HFF-Myc (cell line): ENCODE data around the gene LRRC49.

Experiments used
- DNase-seq: peaks from one replicate; pipeline ENCODE4 v3.0.0-alpha.2; 2011; ENCODE audit warnings: low read depth; ENCODE audit errors: extremely low read depth
- H3K4me3 ChIP-seq: replicated peaks from 2 replicates; pipeline ENCODE4 v1.5.1; 2011; ENCODE audit warnings: low read depth, mild to moderate bottlenecking, control low read depth, low read length
- TF ChIP-seq, protein P1 (sequence below): IDR thresholded peaks from 2 replicates; pipeline ENCODE4 v1.5.1; 2012; ENCODE audit warnings: mild to moderate bottlenecking, low read depth, low read length, control low read depth; ENCODE audit errors: missing control alignments

Gene LRRC49

DNA sequence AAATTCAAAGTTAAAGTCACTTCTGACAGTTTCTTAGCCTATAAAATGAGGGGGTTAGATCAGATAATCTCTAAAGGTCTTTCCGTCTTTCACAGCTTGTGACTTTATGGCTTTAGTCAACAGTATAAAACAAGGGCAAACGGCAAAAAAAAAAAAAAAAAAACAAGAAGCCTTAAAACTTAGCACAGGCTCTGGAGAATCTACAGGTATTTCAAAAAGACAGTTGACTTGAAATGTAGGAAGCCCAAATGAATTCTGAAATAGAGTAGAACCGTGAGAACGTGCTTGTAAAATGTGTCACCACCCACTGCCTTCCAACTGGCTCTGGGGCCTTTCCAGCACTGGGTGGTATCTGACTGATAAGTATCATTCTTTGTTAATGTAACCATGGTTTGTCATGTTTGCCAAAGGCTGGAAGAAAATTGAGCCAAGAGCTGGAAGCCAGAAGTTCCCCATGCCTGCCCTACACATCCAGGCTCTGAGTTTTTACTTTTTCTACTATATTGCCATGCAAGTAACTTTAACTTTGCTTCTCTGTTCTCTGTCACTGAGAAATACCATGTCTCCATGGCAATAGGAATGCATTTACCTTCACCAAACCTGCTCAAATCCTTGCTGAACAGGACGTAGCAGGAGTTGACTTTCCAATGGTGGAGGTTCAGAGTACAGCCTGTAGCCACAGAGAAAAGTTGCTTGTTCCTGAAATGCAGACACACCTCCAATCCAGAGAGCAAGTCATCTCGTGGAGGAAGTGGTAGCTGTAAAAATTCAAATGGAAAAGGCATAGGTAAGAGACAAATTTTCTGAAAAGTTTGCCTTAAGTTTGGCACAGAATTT lies 186.8 kb downstream of the LRRC49 start:
- no peak for DNase-seq
- H3K4me3 ChIP-seq = no peak overlapping the region
- TF ChIP-seq, protein P1, sequence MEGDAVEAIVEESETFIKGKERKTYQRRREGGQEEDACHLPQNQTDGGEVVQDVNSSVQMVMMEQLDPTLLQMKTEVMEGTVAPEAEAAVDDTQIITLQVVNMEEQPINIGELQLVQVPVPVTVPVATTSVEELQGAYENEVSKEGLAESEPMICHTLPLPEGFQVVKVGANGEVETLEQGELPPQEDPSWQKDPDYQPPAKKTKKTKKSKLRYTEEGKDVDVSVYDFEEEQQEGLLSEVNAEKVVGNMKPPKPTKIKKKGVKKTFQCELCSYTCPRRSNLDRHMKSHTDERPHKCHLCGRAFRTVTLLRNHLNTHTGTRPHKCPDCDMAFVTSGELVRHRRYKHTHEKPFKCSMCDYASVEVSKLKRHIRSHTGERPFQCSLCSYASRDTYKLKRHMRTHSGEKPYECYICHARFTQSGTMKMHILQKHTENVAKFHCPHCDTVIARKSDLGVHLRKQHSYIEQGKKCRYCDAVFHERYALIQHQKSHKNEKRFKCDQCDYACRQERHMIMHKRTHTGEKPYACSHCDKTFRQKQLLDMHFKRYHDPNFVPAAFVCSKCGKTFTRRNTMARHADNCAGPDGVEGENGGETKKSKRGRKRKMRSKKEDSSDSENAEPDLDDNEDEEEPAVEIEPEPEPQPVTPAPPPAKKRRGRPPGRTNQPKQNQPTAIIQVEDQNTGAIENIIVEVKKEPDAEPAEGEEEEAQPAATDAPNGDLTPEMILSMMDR = no peak

DNA sequence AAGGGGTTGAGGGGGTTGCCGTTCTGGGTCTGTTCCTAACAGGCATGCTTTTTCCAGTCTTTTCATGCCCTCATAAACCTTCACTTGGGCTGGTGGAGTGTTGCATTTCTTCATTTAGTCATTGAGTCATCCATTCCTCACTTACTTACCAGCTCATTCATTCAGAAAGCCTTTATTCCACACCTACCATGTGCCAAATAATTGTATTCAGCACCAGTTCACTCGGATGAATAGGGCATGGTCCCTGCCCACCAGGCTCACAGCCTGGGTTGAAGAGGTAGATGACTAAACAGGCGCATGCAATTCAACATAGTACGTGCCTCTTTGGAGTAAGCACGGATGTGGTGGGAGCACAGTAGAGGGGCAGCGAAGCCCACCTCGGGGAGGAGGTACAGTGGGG lies 187.5 kb downstream of the LRRC49 start:
- H3K4me3 ChIP-seq = no peak overlapping the region
- no peak for DNase-seq

DNA sequence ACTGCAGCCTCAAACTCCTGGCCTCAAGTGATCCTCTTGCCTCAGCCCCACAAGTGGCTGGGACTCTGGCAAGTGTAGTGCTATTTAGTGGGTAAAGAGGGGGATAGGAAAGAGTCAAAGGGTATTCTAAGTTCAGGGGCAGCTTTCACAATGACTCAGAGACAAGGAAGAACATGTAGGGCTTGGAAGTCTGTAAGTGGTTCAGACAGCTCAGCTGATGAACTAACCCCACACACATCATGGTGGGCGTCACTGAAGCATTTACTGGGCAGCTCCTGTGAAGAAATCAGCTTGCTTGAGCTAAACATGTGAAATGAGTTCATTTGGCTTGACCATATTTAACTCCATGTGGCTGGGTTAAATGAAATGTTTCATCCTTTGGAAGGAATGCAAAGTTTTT lies 188.1 kb downstream of the LRRC49 start:
- DNase-seq = peak; percentile 43
- H3K4me3 ChIP-seq = no peak overlapping the region
- TF ChIP-seq, protein P1 = no peak

More for the DNA sequence above, 187.5 kb downstream of the LRRC49 start:
- TF ChIP-seq, protein P1 = no peak

DNA sequence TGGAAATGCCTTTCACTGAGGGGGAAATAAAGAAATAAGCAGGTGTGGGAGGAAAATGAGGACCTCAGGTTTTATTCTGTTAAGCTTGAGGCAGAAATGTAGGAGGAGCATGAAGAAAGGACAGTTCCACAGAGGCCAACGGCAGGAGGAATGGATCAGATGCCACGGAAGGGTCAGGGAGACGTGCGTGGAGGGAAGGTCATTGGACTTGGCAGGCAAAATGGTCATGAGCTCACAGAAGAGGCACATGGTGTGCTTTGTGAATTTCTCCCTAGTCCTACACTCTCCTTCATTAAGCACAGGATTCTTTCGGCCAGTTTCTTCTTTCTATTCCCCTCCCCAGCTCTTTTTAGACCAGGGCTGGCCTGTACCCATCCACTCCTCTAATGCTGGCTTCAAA lies 190.2 kb downstream of the LRRC49 start:
- H3K4me3 ChIP-seq = no peak overlapping the region
- TF ChIP-seq, protein P1 = no peak
- no peak for DNase-seq

DNA sequence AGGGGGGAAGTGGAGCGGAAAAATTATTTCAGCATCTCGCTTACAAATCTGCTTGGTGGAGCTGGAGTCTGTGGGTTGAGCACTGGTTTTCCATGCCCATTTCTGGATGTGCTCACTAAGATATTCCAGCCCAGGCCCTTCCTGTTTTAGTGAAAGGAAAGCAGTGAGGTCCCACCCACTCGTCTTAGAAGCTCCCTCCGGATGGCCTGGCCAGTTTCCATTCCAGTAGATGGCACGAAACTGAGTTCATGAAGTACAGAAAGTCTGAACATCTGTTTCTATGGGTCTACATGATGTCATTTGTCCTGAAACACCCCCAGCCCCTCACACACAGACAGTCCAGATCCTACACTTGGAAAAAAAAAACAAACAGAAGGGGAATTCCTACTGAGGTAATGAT lies 190.7 kb downstream of the LRRC49 start:
- TF ChIP-seq, protein P1 = no peak
- DNase-seq = peak; percentile 59
- H3K4me3 ChIP-seq = no peak overlapping the region

DNA sequence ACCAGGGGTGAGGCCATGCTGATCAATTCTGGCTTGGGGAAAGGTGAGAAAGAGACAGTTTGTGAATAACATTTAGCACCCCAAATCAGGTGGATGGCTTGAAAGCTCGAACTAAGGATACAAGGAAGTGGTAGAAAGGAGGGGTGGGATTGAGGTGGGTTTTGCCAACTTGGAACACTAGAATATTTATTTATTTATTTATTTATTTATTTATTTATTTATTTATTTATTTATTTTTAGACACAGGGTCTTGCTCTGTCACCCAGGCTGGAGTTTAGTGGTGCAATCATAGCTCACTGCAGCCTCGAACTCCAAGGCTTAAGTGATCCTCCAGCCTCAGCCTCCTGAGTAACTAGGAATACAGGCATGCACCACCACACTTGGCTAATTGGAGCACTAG lies 191.6 kb downstream of the LRRC49 start:
- no peak overlapping the region for H3K4me3 ChIP-seq

More for the DNA sequence above, 191.6 kb downstream of the LRRC49 start:
- DNase-seq = no peak
- TF ChIP-seq, protein P1 = no peak
